ENCODE data around the gene SYNE2.

The SYNE2 gene

DNA sequence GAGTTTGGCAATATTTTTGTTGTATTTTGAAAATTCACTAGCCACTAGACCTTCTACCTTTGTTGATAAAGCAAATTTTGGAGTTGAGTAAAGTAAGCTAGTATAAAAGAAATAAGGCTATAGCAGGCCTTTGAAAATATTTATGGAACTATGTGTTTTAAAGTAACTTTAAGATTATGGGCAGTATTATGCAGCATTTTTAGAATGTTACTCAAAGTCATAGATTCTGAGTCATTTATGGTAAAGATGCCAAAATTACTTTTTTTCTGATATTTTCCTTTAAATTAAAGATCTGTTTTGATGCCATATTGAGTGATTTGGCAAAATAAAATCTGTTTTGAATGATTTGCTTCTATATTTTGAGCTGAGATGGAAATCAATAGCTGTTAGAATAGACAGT is 57.2 kb downstream of the SYNE2 start:
- DNase-seq, result no peak

DNA sequence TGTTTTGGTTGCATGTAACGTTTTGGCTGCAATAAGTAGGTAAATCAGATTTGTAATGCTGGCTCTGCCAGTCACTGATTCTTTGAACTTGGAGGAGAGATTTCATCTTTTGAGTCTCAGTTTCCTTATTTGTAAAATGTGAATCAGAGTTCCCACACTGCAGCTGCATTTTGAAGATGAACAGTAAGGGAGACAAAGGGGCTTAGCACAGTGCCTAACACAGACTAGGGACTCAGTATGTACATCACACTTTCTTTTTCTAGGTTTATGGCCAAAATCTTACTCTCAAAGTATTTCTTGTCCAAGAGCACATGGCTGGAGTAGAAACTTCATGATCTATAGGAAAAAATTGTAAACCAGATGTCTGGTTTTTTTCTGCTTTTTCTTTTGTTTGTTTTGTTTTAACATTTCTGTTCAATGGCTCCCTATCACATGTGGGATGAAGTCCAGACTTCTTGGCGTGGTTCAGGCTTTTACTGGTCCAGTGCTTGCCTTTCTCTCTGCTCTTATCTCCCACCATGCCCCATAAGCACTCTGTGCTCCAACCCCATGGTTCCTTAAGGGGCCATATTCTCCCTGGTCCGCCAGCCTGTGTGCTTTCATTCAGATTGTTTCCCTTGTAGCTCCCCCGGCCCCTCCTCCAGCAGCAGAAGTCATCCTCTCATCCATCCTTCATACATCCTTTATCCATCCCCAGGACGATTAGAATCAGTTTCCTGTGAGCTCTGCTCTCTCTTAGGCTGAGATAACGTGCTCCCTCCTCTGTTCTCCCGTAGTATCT is 58.0 kb downstream of the SYNE2 start:
- no peak for DNase-seq

DNA sequence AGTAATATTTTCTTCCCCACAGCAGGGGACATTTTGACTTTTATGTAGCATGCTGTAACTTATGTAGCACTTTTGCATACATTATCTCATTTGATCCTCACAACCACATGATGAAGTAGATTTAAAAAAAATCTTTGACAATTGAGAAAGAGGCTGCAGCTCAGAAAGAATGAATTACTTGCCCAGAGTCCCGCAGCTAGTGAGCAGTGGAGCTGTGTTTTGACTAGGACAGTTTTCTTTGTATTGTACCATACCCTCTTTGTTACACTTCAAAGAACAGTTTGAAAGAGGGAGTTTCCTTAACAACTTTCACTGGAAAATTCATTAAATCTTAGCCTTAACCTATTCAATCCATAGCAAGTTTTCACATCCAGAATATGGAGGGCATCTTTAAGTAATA is 58.6 kb downstream of the SYNE2 start:
- DNase-seq, result no peak

DNA sequence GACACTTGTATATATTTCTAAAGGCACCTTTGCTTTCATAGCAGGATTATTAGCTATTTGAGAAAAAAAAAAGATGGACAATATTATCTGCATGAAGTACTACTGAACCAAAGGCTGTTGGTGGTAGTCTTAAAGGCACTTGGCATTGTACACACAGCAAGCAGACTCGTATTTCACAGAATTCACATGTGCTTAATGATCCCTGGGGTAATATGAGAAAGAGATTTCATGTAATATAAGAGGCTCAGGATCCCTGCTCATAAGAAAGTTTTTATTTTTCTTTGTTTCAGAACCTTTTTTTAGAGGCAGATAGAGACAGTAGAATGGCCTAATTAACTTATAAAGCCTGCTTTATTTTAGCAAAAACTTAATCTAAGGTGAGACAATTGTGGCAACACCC is 59.5 kb downstream of the SYNE2 start:
- no peak for DNase-seq

DNA sequence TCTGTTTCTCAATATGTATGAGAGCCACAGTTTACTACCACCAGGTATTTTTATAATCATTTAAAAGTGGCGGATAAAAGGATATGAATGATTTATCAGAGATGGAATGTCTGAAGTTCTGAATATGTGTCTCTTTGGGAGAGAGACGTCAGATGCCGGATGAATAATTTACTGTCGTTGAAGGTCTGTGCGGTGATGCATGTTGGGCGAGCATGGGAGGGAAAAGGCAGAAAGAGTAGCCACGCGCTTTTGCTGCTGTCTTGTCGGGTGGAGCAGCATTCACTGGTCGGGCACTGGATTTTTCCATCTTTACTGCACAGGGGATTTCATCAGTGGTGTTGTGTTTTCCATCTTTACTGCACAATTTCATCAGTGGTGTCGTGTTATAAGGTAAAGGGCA is 65.6 kb downstream of the SYNE2 start:
- no peak for DNase-seq

DNA sequence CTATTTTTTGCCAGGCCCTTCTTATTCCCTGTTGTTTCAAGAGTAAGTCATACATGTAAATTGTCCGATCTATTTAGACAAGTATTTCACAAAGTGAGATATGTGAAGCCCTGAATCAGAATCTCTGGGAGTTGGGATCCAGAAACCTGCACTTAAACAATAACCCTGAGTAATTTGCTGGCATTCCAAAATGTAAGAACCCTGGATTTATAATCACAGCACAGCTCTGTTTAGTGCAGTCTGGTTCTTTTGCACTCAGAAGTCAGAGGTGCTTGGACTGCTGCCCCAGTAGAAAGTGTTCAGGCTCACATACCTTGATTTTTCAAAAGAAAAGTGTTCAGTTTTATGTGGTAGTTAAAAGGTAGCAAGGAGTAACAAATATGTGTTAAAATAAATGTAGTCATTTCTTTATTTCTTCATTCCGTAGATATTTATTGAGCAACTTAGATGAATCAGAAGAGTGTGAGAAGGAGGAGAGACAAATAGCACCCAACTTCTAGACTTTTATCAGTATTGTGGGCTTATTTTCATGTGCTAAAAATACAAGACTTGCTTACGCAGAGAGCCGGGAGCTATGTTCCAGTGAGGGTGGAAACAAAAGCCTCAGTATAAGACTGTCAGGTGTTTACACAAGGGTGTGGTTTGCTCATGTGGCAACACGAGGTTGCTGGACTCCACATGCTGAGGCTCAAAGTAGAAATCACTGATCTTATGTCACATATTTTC is 70.1 kb downstream of the SYNE2 start:
- DNase-seq, result no peak

DNA sequence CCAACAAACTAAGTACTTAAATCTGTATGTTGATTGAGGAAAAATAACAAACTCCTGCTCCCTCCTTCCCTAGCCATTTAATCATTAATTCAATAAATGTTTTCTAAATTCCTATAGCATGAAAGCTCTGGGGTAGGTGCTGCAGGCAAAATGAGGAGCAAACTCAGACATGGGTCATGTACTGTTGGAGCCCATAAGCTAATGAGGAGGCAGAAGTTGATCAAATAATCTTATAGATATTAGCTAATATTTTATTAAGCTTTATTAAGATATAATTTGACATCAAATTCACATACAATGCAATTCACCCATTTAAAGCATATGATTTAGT is 70.6 kb downstream of the SYNE2 start:
- no peak for DNase-seq

DNA sequence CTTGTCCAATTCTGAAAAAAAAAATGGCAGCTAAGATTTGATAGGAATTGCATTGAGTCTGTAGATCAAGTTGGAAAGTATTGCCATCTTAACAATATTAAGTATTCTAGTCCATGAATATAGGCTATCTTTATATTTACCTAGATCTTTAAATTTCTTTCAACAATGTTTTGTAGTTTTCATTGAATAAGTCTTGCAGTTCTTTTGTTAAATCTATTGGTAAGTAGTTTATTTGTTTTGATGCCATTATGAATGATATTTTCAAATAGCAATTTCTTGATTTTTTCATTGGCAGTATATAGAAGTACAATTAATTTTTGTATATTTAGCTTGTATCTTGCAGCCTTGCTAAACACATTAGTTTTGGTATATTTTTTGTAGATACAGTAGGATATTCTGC is 71.6 kb downstream of the SYNE2 start:
- no peak for DNase-seq

DNA sequence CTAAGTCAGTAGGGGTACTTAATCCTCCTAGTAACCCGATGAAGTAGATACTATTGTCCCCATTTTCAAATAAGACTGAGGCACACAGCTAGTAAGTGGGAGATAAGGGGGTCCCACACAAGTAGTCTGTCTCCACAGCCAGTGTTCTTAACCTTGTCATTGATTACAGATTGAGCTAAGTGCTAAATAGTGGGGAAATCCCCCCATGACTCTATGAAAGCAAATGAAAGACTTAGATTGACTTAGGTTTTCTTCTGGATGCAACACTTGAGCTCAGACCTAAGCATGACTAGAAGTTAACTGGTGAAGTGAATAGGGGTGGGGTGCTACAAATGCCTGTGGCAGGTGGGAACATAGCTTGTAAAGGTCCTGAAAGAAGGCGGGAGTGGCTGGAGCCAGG is 73.8 kb downstream of the SYNE2 start:
- no peak for DNase-seq

DNA sequence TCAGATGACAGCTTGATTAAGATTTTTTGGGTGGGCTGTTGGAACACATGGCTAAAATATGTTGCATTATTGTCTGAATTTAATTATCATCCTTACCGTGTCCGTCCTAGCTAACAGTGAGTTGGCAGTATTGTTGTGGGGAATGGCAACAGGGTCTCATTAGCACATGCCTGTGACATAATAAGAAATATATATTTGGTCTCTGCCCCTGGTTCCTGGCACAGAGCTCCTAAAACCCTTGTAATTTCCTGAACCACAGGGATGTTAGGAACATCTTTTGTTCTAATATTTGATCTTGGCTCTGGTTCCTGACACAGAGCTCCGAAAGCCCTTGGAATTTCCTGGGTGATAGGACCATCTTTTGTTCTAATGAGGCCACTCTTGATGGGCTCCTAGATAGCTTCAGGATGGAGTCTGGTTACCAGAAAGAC is 76.0 kb downstream of the SYNE2 start:
- DNase-seq, result no peak

DNA sequence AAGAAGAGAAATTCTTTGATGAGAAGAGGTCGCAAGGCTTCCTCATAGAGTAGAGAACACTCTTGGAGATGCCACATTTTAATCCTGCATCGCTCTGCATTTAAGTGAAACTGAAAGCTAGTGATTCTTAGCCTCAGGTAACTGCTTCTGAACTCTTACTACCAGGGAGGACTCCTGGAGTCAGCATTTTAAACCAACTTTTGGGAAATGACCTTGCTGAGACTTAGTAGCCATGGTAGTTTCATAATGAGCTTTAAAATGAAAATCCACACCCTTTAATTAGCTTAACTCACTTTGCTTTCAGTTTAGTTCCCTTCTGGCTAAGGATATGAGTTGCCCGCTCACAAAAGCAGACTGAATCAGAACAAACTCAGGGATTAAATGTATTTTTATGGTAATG is 80.3 kb downstream of the SYNE2 start:
- no peak for DNase-seq

DNA sequence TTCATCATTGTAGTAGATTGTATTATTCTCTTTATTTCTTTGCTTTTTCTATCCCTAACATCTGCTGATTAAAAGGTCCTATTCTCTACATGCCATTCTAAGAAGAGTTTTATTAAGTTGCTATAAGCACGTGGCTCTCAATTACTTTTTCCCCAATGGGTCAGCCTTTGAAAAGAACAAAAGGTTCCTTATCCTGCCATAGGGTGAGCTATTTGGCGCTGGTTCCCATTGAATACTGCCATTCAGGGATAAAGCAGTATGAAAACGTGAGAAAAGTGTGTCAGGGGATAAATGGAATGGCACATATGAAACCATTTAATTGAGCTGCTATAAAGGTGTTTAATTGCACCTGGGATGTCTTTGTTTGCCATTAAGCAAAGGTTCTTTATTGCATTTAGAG is 80.9 kb downstream of the SYNE2 start:
- no peak for DNase-seq

DNA sequence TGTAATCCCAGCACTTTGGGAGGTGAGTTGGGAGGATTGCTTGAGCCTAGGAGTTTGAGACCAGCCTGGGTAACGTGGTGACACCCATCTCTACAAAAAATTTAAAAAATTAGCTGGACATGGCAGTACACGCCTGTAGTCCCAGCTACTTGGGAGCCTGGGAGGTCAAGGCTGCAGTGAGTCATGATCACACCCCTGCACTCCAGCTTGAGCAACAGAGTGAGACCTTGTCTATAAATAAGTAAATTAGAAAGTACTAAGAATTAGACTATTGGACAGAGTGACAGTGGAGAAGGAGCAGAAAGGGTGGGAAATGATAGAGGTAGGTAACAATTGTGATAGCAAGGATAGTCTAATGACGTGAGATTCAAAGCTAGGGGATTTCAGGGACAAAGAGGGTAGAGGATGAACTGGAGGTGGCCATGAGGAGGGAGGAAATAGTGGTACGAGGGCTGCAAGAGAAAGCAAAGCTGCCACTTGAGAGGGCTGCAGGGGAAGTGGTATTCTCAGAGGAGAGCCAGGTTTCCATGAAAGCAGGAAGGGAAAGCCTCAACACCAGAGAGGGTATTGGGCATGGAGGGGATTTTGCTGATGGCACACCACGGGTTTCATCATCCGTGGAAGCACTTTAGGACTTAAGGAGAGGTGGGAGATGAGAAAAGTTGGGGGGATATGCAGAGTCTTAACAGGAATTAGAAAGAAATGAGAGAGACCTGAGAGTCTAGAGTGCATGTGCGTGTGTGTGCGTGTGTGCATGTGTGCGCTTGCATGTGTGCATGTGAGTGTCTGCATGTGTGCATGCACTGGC is 85.6 kb downstream of the SYNE2 start:
- DNase-seq, result no peak

DNA sequence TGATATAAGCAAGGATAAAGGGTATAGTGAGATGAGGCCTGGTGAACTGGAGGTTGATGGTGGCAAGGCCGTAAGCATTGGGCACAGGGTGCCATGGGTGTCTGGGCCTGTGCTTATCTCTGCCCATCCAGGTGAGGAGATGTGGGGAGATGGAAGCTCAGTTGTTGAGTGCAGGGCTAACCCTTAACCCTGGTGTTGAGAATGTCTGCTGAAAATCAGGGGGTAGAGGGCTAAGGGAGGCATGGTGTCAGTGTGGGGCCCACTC is 86.1 kb downstream of the SYNE2 start:
- no peak for DNase-seq

DNA sequence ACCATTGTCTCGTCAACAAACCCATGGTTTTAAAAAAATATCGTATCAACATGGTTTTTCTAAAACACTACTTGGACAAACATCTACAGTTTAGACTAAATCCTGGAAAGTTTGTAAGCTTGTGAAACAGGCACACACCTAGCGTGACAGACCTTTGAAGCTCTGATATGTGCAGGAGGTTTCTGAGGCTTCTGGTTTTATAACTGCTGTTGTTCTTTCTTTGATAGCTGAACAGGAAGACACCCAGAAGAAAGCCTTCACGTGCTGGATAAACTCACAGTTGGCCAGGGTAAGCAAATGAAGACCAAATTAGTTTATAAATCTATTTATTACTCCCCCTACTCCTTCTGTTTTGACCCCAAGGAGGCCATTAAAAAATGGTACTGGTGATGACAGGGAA is 87.6 kb downstream of the SYNE2 start:
- no peak for DNase-seq

DNA sequence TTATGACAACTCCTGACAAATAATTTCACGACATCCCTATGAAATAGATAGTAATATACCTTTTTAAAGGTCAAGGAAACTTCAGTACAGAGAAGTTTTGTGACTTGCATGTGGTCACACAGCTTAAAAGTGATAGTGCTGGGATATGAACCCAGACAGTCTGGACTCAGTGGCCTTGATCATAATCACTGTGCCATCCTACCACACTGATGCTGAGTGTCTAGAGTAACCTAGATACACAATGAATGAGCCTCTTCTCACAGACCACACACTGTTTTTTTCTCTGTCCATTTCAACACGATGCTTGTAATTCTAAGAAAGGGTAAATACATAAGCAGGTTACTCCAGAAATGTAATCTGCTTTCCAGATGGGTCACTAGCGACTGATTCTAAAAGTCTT is 88.2 kb downstream of the SYNE2 start:
- no peak for DNase-seq

DNA sequence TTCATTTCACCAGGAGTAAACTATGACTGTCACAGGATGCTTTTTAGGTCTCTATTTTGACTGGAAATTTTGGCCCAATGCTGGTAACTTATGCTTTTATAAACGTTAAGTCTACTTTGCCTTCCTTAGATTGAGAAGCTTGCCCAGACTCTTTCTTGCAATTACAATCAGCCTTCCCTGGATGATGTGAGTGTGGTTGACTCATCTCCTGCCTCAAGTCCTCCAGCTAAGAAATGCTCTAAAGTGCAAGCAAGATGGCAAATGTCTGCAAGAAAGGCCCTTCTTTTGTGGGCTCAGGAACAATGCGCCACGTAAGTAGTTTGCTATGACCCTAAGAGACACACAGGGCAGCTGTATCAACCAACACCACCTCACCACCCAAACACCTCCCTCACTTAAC is 96.9 kb downstream of the SYNE2 start:
- DNase-seq, result no peak

DNA sequence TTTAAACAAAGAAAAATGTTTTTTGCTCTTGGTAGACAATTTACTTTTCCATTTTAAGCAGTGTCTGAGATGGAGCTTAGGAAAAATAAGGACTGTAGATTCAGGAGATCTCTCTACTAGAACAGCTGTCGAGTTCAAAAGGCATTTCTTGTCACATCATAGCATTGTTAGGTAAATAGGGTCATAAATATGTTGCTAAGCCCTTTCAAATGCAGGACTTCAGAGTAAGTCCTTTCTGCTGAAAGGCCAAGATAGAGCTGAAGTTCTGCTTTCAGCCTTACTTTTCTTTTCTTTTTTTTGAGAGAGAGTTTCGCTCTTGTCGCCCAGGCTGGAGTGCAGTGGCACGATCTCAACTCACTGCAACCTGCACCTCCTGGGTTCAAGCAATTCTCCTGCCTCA is 98.2 kb downstream of the SYNE2 start:
- no peak for DNase-seq

DNA sequence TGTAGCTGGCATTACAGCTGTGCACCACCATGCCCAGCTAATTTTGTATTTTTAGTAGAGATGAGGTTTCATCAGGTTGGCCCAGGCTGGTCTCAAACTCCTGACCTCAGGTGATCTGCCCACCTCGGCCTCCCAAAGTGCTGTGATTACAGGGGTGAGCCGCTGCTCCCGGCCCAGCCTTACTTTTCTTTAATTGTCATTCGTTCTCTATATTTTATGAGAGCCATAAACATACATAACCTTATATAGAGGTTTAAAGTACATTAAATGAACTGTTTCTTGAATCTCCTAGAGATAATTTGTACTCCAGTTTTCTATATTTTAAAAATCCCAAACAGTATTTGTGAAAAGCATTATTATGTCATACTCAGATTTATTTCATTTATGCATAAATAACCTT is 98.6 kb downstream of the SYNE2 start:
- DNase-seq, result no peak

DNA sequence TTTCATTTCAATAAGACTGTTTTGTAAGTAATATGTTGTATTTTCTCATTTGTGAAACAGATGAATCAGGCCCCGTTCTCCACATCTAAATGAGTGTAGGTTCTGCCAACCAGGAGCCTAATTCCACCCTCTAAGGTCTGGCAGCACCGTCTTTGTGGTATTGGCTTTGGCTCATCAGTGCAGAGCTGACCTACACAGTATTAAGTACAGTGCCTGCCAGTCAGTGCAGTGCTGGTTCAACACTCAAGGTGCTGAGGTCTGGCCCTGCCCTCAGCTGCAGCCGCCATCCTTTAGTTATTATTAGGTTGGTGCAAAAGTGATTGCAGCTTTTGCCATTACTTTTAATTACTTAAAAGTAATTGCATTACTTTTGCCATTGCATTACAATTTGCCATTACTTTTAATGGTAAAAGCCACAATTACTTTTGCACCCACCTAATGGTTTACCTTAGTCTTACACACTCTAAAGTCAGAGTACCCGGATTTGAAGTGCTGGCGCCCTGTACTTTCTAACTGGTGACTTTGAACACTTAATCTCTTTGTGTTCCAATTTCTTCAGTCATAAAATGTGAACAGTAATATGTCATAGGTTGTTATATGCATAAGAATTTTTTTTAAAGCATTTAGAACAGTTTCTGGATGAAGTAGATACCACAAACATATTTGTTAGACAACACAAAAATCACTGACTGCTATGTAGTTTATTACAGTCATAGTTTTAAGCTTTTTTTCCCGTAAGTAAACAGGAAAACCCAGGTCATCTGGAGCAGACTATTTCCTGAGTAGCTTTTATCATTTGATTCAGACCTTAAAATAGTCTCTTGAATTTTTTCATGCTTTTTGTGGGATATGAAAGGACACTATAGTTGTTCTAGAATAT is 99.5 kb downstream of the SYNE2 start:
- DNase-seq, result peak; percentile 30

DNA sequence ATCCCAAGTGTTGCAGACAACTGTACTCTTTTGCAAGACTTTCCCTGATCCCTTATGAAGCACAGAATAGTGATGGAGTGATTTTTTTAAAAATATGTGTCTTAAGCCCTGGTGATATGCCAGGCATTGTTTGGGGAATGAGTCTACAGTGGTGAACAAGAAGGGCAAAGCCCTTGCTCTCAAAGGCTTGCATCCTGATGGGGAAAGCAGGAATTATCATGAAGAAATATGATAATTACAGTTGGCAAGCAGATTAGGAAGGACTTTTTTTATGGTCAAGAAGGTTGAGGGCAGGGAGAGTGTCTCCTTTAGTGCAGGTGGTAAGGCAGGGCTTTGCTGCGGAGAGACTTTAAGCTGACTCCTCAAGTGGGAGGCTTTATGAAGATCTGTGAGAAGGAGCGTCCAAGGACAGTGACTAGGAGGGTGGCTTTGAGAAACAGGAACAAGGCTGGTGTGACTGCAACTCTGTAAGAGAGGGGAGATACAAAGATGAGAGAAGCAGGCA is 100.2 kb downstream of the SYNE2 start:
- no peak for DNase-seq

DNA sequence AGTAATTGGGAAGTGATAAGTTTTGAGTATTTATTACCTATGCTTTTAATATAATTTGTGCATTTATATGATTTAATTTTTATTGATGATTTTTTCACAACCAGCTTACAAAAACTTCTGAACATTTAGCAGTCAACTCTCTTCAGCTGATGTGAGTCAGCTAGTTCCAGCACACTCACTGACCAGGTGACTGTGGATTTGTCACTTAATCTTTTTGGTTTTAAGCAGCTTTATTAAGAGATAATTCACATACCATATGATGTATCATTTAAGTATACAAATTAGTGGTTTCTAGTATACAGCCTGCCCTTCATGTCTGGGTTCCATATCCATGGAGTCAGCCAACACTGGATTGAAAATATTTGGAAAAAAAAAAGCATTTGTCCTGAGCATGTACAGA is 103.5 kb downstream of the SYNE2 start:
- no peak for DNase-seq
